Lower lobe of right lung (tissue), 2 donors: ENCODE results near the gene APCDD1. TPM values are rescaled to one million over a fixed set of nuclear protein-coding genes. Genes with fewer than 3 reads are reported as not detected.

Experiments used
- ATAC-seq, 2 donors: fragments of 200-7000 bp; cut with Tn5 transposase; one replicate each; pipeline ENCODE4 v1.9.1; 2020 to 2022; ENCODE audit warnings: mild to moderate bottlenecking in 2 of 2, moderate library complexity in 2 of 2
- DNase-seq: peaks from one replicate; pipeline ENCODE4 v3.0.0-alpha.2; 2020
- H3K27ac ChIP-seq: fragments of 200-600 bp; one replicate; pipeline ENCODE4 v1.8.0; 2022
- H3K27me3 ChIP-seq: fragments of 200-600 bp; one replicate; pipeline ENCODE4 v1.8.0; 2022; ENCODE audit warnings: low read depth
- H3K36me3 ChIP-seq: fragments of 200-600 bp; one replicate; pipeline ENCODE4 v1.8.0; 2022; ENCODE audit warnings: mild to moderate bottlenecking
- H3K4me1 ChIP-seq: fragments of 200-600 bp; one replicate; pipeline ENCODE4 v1.8.0; 2022
- H3K4me3 ChIP-seq: fragments of 200-600 bp; one replicate; pipeline ENCODE4 v1.8.0; 2022; ENCODE audit warnings: mild to moderate bottlenecking
- H3K9me3 ChIP-seq: fragments of 200-600 bp; one replicate; pipeline ENCODE4 v1.8.0; 2022
- CTCF ChIP-seq: fragments of 200-600 bp; IDR thresholded peaks from one replicate; pipeline ENCODE4 v1.8.0; 2022; ENCODE audit warnings: antibody characterized with exemption, mild to moderate bottlenecking
- intact Hi-C: fragments of 100-400 bp; cut with DNase I; formaldehyde crosslinking; loops from one replicate; pipeline ENCODE4 v1.11.0; 2022
- total RNA-seq: library from RNA; stranded (reverse); fragmentation: NEBNext Ultra II Directional; extraction: Animal tissue kit (Norgen Biotek cat#: 25700); gene quantifications from one replicate; pipeline ENCODE4 v1.2.1, GENCODE V29; 2021
- donor health status: DM: no; HTN: yes; CAD: no; lungs with severe emphysema.

The APCDD1 gene
- total RNA-seq, 1 donor from 2014 or later, result 33.4 TPM

- DNase-seq (no peak), ATAC-seq (peak; percentile 48 to 67)
Observed at GRCh38 chr18:10490401-10491165, 36.1 kb downstream of the APCDD1 start.

GRCh38 chr18:10495936-10496335 lies 41.5 kb downstream of the APCDD1 start:
- no peak for TF ChIP-seq CTCF
- Histone ChIP-seq H3K36me3 (no peaks in the 10 kb centered on the region), H3K4me3 (no peak overlapping the region), H3K9me3 (no peaks in the 10 kb centered on the region), H3K27ac (no peak overlapping the region), H3K27me3 (no peaks in the 10 kb centered on the region), H3K4me1 (no peaks in the 10 kb centered on the region)
- intact Hi-C loops, result no loop called here
- DNase-seq, result no peak
- no peak for ATAC-seq

More at GRCh38 chr18:10490401-10491165, 36.1 kb downstream of the APCDD1 start:
- no peak overlapping the region for H3K4me3 ChIP-seq
- peaks cover 34% of the 10 kb centered on the region for H3K36me3 ChIP-seq
- intact Hi-C loops, result no loop called here
- TF ChIP-seq CTCF, result peak; percentile 19
- H3K4me1 ChIP-seq, result no peaks in the 10 kb centered on the region
- H3K9me3 ChIP-seq, result no peaks in the 10 kb centered on the region
- no peaks in the 10 kb centered on the region for H3K27me3 ChIP-seq
- no peak overlapping the region for H3K27ac ChIP-seq

GRCh38 chr18:10497206-10497749 lies 42.8 kb downstream of the APCDD1 start:
- Histone ChIP-seq H3K4me1 (no peaks in the 10 kb centered on the region), H3K27me3 (no peaks in the 10 kb centered on the region), H3K36me3 (no peaks in the 10 kb centered on the region), H3K9me3 (no peaks in the 10 kb centered on the region), H3K27ac (no peak overlapping the region), H3K4me3 (no peak overlapping the region)
- intact Hi-C loops, result no loop called here
- ATAC-seq, result no peak
- no peak for DNase-seq
- TF ChIP-seq CTCF, result no peak

GRCh38 chr18:10499230-10499629 lies 44.8 kb downstream of the APCDD1 start:
- ATAC-seq, result peak in 1 of 2 donors; percentile 53

GRCh38 chr18:10500038-10500437 lies 45.6 kb downstream of the APCDD1 start:
- intact Hi-C loops, result no loop called here
- H3K27ac ChIP-seq, result no peak overlapping the region
- no peak for ATAC-seq
- no peak overlapping the region for H3K4me3 ChIP-seq
- no peak for DNase-seq
- peaks cover 8% of the 10 kb centered on the region for H3K9me3 ChIP-seq
- TF ChIP-seq CTCF, result no peak
- no peaks in the 10 kb centered on the region for H3K4me1 ChIP-seq
- no peaks in the 10 kb centered on the region for H3K36me3 ChIP-seq
- H3K27me3 ChIP-seq, result no peaks in the 10 kb centered on the region

More at GRCh38 chr18:10499230-10499629, 44.8 kb downstream of the APCDD1 start:
- Histone ChIP-seq H3K9me3 (no peaks in the 10 kb centered on the region), H3K4me1 (no peaks in the 10 kb centered on the region), H3K4me3 (no peak overlapping the region), H3K27me3 (no peaks in the 10 kb centered on the region), H3K27ac (no peak overlapping the region), H3K36me3 (no peaks in the 10 kb centered on the region)
- no peak for DNase-seq
- intact Hi-C loops, result no loop called here
- TF ChIP-seq CTCF, result no peak
